Calu3 (cell line): Measurements from ENCODE around the gene TCF7L2. TPM values are rescaled to one million over a fixed set of nuclear protein-coding genes. Genes with fewer than 3 reads are reported as not detected.
A peak's percentile ranks its signal among the peaks of the same experiment; 100 is the strongest.

Experiments used
- BruUV-seq: library from RNA; stranded (reverse); fragments of 400-500 nt; replicated peaks from 2 replicates; lab custom pipeline; 2021; lab: Mats Ljungman, UMichigan
- CTCF ChIA-PET: fragments of 300-600 bp; sonication (Branson Sonifier 250); formaldehyde crosslinking; loops from one replicate; lab custom pipeline; 2022; ENCODE audit warnings: antibody characterized with exemption; lab: Charles Lee
- DNase-seq: peaks from one replicate; pipeline ENCODE4 v3.0.0; 2022
- H3K27ac Mint-ChIP-seq: one replicate; pipeline ENCODE4 v1.8.0; 2022; ENCODE audit warnings: mixed read lengths; ENCODE audit not compliant: unreplicated experiment
- H3K27me3 Mint-ChIP-seq: one replicate; pipeline ENCODE4 v1.8.0; 2022; ENCODE audit warnings: mixed read lengths; ENCODE audit not compliant: unreplicated experiment
- H3K36me3 Mint-ChIP-seq: one replicate; pipeline ENCODE4 v1.8.0; 2022; ENCODE audit warnings: mild to moderate bottlenecking, moderate library complexity, mixed read lengths; ENCODE audit not compliant: insufficient read depth, unreplicated experiment
- H3K4me1 Mint-ChIP-seq: one replicate; pipeline ENCODE4 v1.8.0; 2022; ENCODE audit warnings: mild to moderate bottlenecking, low read depth, mixed read lengths; ENCODE audit not compliant: unreplicated experiment
- H3K4me3 Mint-ChIP-seq: one replicate; pipeline ENCODE4 v1.8.0; 2022; ENCODE audit warnings: mild to moderate bottlenecking, low read depth, moderate library complexity, mixed read lengths; ENCODE audit not compliant: unreplicated experiment
- H3K9me3 Mint-ChIP-seq: one replicate; pipeline ENCODE4 v1.8.0; 2022; ENCODE audit warnings: low read depth, mixed read lengths; ENCODE audit not compliant: unreplicated experiment
- CTCF ChIP-seq: fragments of 200-600 bp; IDR thresholded peaks from one replicate; pipeline ENCODE4 v1.8.0; 2022; ENCODE audit warnings: antibody characterized with exemption; ENCODE audit not compliant: unreplicated experiment
- intact Hi-C: fragments of 100-400 bp; cut with micrococcal nuclease; formaldehyde crosslinking; loops from one replicate; pipeline ENCODE4 v1.10.0; 2022; ENCODE audit not compliant: unreplicated experiment
- total RNA-seq: library from RNA; stranded (reverse); gene quantifications from 2 replicates; pipeline ENCODE4 v1.2.3, GENCODE V29; 2022

Gene TCF7L2
- total RNA-seq, 1 experiment from 2014 or later = 36.6 TPM

GRCh38 chr10:113086282-113086681 is 136.2 kb downstream of the TCF7L2 start:
- Mint-ChIP-seq H3K27me3 (no peaks in the 10 kb centered on the region), H3K4me3 (no peak overlapping the region), H3K36me3 (peaks cover 15% of the 10 kb centered on the region), H3K4me1 (peaks cover 43% of the 10 kb centered on the region), H3K27ac (peak overlapping the region; percentile 96), H3K9me3 (no peaks in the 10 kb centered on the region)
- CTCF ChIA-PET = no interaction called here
- intact Hi-C loops = no loop called here
- no peak for TF ChIP-seq CTCF
- no TSS peak for BruUV-seq
- DNase-seq = no peak

- Mint-ChIP-seq H3K9me3 (no peaks in the 10 kb centered on the region), H3K4me3 (no peak overlapping the region), H3K27ac (peak overlapping the region; percentile 96), H3K36me3 (peaks cover 23% of the 10 kb centered on the region), H3K27me3 (no peaks in the 10 kb centered on the region), H3K4me1 (peaks cover 51% of the 10 kb centered on the region)
- TF ChIP-seq CTCF = no peak
- peak; percentile 68 for DNase-seq
- TSS peak; percentile 64 for BruUV-seq
- CTCF ChIA-PET = interaction anchor here (1.0 kb wide), 1 partner anchor 9 kb away, joined by 3 read pairs; no protein-coding TSS in a partner anchor
- intact Hi-C loops = no loop called here
Measured at GRCh38 chr10:113087165-113088029, 137.3 kb downstream of the TCF7L2 start.

GRCh38 chr10:113088194-113088593 is 138.1 kb downstream of the TCF7L2 start:
- H3K27ac Mint-ChIP-seq = peak overlapping the region; percentile 96
- CTCF ChIA-PET = interaction anchor here (1.0 kb wide), 1 partner anchor 10 kb away, joined by 3 read pairs; no protein-coding TSS in a partner anchor
- intact Hi-C loops = no loop called here
- peaks cover 27% of the 10 kb centered on the region for H3K36me3 Mint-ChIP-seq
- BruUV-seq = no TSS peak
- H3K9me3 Mint-ChIP-seq = no peaks in the 10 kb centered on the region
- DNase-seq = no peak
- H3K27me3 Mint-ChIP-seq = no peaks in the 10 kb centered on the region
- no peak overlapping the region for H3K4me3 Mint-ChIP-seq
- H3K4me1 Mint-ChIP-seq = peaks cover 51% of the 10 kb centered on the region
- no peak for TF ChIP-seq CTCF

- no peak overlapping the region for H3K4me3 Mint-ChIP-seq
- H3K9me3 Mint-ChIP-seq = no peaks in the 10 kb centered on the region
- H3K27me3 Mint-ChIP-seq = no peaks in the 10 kb centered on the region
- peaks cover 40% of the 10 kb centered on the region for H3K36me3 Mint-ChIP-seq
- no peak overlapping the region for H3K27ac Mint-ChIP-seq
- TF ChIP-seq CTCF = no peak
- H3K4me1 Mint-ChIP-seq = peaks cover 63% of the 10 kb centered on the region
- DNase-seq = no peak
- CTCF ChIA-PET = no interaction called here
- intact Hi-C loops = no loop called here
- BruUV-seq = no TSS peak
Measured at GRCh38 chr10:113089551-113089950, 139.5 kb downstream of the TCF7L2 start.
